ENCODE measurements around the gene GRAMD2B. TPM values are rescaled to one million over a fixed set of nuclear protein-coding genes. Genes with fewer than 3 reads are reported as not detected.
"Not testable (repeated sequence)": the region's sequence is repeated elsewhere in the genome, so short reads cannot be mapped to it uniquely, and the experiment has no call there.

GRAMD2B gene
- total RNA-seq, 1 experiment from 2014 or later = 11.1 TPM

DNA sequence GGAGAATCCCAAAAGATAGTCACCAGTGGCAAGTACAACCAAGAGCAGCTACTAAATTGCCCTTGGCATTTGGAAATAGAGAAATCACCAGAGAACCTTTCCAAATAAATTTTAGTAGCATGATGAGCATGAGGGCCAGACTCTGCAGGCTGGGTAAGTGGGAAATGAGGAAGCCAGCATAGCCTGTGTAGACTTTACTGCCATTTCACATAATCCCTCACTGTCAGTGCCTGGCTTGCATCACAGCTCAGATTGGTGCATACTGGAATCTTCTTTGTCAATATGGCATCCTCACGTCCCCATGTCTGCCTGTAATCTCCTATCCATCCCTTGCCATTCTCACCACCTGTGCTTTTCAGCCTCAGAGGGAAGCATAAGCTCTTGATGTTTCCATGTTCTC is 14.5 kb downstream of the GRAMD2B start:
- Mint-ChIP-seq H3K27ac (ENCODE audit: low read depth, unreplicated experiment) (no peak overlapping the region), H3K27me3 (ENCODE audit: insufficient read depth, unreplicated experiment) (no peaks in the 10 kb centered on the region), H3K9me3 (ENCODE audit: unreplicated experiment) (no peaks in the 10 kb centered on the region), H3K4me1 (ENCODE audit: insufficient read depth, unreplicated experiment) (peaks cover 29% of the 10 kb centered on the region), H3K36me3 (ENCODE audit: insufficient read depth, unreplicated experiment) (peaks cover 7% of the 10 kb centered on the region), H3K4me3 (ENCODE audit: unreplicated experiment) (no peak overlapping the region)
- ChIA-PET CTCF (interaction anchor here (0.6 to 1.5 kb wide), 2 partner anchors 14 to 54 kb away, joined by 3 read pairs; partner anchors contain the start of gene GRAMD2B), POLR2A (interaction anchor here (0.5 to 1.1 kb wide), 4 partner anchors 9 to 72 kb away, joined by 3 to 6 read pairs (median 4); no protein-coding TSS in a partner anchor)
- BruUV-seq (replicated peaks) = no TSS peak
- no peak for DNase-seq (ENCODE audit: unreplicated experiment)
- TF ChIP-seq, protein P1, sequence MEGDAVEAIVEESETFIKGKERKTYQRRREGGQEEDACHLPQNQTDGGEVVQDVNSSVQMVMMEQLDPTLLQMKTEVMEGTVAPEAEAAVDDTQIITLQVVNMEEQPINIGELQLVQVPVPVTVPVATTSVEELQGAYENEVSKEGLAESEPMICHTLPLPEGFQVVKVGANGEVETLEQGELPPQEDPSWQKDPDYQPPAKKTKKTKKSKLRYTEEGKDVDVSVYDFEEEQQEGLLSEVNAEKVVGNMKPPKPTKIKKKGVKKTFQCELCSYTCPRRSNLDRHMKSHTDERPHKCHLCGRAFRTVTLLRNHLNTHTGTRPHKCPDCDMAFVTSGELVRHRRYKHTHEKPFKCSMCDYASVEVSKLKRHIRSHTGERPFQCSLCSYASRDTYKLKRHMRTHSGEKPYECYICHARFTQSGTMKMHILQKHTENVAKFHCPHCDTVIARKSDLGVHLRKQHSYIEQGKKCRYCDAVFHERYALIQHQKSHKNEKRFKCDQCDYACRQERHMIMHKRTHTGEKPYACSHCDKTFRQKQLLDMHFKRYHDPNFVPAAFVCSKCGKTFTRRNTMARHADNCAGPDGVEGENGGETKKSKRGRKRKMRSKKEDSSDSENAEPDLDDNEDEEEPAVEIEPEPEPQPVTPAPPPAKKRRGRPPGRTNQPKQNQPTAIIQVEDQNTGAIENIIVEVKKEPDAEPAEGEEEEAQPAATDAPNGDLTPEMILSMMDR (IDR thresholded peaks at IDR 0.05; ENCODE audit: unreplicated experiment) = no peak
- intact Hi-C loops (cut with micrococcal nuclease) = no loop called here

DNA sequence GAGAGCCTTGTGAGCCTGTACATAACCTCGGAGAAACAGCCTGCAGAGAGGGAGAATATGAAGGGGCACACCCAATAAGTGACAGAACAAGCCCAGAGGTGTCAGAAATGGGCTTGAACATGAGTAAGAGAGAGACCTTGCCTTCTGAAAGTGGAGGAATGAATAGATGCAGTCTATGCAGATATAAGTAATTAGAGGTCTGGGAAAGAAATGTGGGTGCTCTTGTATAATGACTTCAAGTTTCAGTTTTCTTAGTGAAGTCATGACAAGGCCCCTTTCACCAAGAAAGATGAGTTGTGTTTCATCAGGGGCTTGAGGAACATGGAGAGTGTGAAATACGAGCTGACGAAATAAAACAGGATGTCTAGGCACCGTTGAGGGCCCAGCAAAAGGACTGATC is 15.1 kb downstream of the GRAMD2B start:
- H3K4me1 Mint-ChIP-seq (ENCODE audit: insufficient read depth, unreplicated experiment) = peaks cover 24% of the 10 kb centered on the region
- no TSS peak for BruUV-seq (replicated peaks)
- no peaks in the 10 kb centered on the region for H3K27me3 Mint-ChIP-seq (ENCODE audit: insufficient read depth, unreplicated experiment)
- intact Hi-C loops (cut with micrococcal nuclease) = no loop called here
- no peak for DNase-seq (ENCODE audit: unreplicated experiment)
- POLR2A ChIA-PET = interaction anchor here (0.5 to 1.1 kb wide), 4 partner anchors 8 to 73 kb away, joined by 3 to 6 read pairs (median 4); no protein-coding TSS in a partner anchor
- H3K27ac Mint-ChIP-seq (ENCODE audit: low read depth, unreplicated experiment) = no peak overlapping the region
- H3K36me3 Mint-ChIP-seq (ENCODE audit: insufficient read depth, unreplicated experiment) = peaks cover 7% of the 10 kb centered on the region
- TF ChIP-seq, protein P1 (IDR thresholded peaks at IDR 0.05; ENCODE audit: unreplicated experiment) = no peak
- H3K4me3 Mint-ChIP-seq (ENCODE audit: unreplicated experiment) = no peak overlapping the region
- H3K9me3 Mint-ChIP-seq (ENCODE audit: unreplicated experiment) = no peaks in the 10 kb centered on the region
- CTCF ChIA-PET = interaction anchor here (1.5 kb wide), 1 partner anchor 15 kb away, joined by 3 read pairs; the partner anchor contains the start of gene GRAMD2B

DNA sequence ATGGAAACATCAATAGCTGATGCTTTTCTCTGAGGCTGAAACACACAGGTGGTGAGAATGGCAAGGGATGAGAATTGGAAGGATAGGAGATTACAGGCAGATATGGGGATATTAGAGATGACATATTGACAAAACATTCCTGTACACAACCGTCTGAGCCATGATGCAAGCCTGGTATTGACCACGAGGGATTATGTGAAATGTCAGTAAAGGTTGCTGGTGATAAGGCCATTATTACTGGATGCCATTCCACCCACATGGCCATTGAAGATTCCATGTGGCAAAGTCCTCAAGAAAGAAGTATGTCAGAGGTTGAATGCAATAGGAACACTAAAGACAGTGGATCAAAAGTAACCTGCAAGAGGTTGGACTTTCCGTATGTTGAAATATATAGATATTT is 15.7 kb downstream of the GRAMD2B start:
- H3K4me3 Mint-ChIP-seq (ENCODE audit: unreplicated experiment) = no peak overlapping the region
- intact Hi-C loops (cut with micrococcal nuclease) = no loop called here
- TF ChIP-seq, protein P1 (IDR thresholded peaks at IDR 0.05; ENCODE audit: unreplicated experiment) = no peak
- ChIA-PET CTCF (interaction anchor here (0.6 to 1.5 kb wide), 2 partner anchors 15 to 24 kb away, joined by 3 read pairs; partner anchors contain the start of gene GRAMD2B), POLR2A (interaction anchor here (0.5 to 1.1 kb wide), 2 partner anchors 14 to 71 kb away, joined by 3 to 5 read pairs; no protein-coding TSS in a partner anchor)
- no peaks in the 10 kb centered on the region for H3K9me3 Mint-ChIP-seq (ENCODE audit: unreplicated experiment)
- H3K27me3 Mint-ChIP-seq (ENCODE audit: insufficient read depth, unreplicated experiment) = no peaks in the 10 kb centered on the region
- peaks cover 18% of the 10 kb centered on the region for H3K4me1 Mint-ChIP-seq (ENCODE audit: insufficient read depth, unreplicated experiment)
- BruUV-seq (replicated peaks) = no TSS peak
- H3K36me3 Mint-ChIP-seq (ENCODE audit: insufficient read depth, unreplicated experiment) = peaks cover 7% of the 10 kb centered on the region
- H3K27ac Mint-ChIP-seq (ENCODE audit: low read depth, unreplicated experiment) = no peak overlapping the region
- DNase-seq (ENCODE audit: unreplicated experiment) = no peak

DNA sequence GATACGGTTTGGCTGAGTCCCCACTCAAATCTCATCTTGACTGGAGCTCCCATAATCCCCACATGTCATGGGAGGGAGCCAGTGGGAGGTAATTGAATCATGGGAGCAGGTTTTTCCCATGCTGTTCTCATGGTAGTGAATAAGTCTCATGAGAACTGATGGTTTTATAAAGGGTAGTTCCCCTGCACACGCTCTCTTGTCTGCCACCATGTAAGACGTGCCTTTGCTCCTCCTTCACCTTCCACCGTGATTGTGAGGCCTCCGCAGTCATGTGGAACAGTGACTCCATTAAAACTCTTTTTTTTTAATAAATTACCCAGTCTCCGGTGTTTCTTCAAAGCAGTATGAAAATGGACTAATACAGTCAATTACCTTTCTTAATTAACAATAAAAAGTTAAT is 16.5 kb downstream of the GRAMD2B start:
- CTCF ChIA-PET = interaction anchor here (0.7 kb wide), 1 partner anchor 103 kb away, joined by 3 read pairs; no protein-coding TSS in a partner anchor
- peaks cover 18% of the 10 kb centered on the region for H3K4me1 Mint-ChIP-seq (ENCODE audit: insufficient read depth, unreplicated experiment)
- H3K27ac Mint-ChIP-seq (ENCODE audit: low read depth, unreplicated experiment); BruUV-seq (replicated peaks); DNase-seq (ENCODE audit: unreplicated experiment); POLR2A ChIA-PET; H3K27me3 Mint-ChIP-seq (ENCODE audit: insufficient read depth, unreplicated experiment); H3K9me3 Mint-ChIP-seq (ENCODE audit: unreplicated experiment); intact Hi-C loops (cut with micrococcal nuclease); H3K4me3 Mint-ChIP-seq (ENCODE audit: unreplicated experiment); H3K36me3 Mint-ChIP-seq (ENCODE audit: insufficient read depth, unreplicated experiment): not testable (repeated sequence)
